SK-N-MC (cell line): ENCODE data around the gene PCDHA2.
"Not testable (repeated sequence)": the region's sequence is repeated elsewhere in the genome, so short reads cannot be mapped to it uniquely, and the experiment has no call there.

Source experiments
- DNase-seq: peaks from one replicate; pipeline ENCODE4 v3.0.0-alpha.2; 2011; ENCODE audit warnings: low read depth, low spot score
- H3K27ac ChIP-seq: fragments of 200-600 bp; sonication (generic); 2 replicates; pipeline ENCODE4 v1.5.1; 2016; ENCODE audit warnings: mixed run types
- H3K36me3 ChIP-seq: fragments of 200-600 bp; sonication (generic); 2 replicates; pipeline ENCODE4 v1.6.1; 2017; ENCODE audit warnings: antibody characterized with exemption, low read length, mixed read lengths; ENCODE audit not compliant: insufficient read depth
- H3K4me3 ChIP-seq: fragments of 200-600 bp; sonication (generic); 2 replicates; pipeline ENCODE4 v1.5.1; 2016
- H3K9ac ChIP-seq: fragments of 200-600 bp; sonication (generic); 2 replicates; pipeline ENCODE4 v1.8.0; 2017; ENCODE audit warnings: mixed run types, mixed read lengths; ENCODE audit not compliant: insufficient read length
- H3K9me3 ChIP-seq: fragments of 200-600 bp; sonication (generic); 2 replicates; pipeline ENCODE4 v1.6.1; 2017; ENCODE audit warnings: low read depth, mild to moderate bottlenecking, antibody characterized with exemption, low read length, moderate library complexity, mixed read lengths
- EZH2 ChIP-seq: fragments of 200-600 bp; sonication (generic); IDR thresholded peaks from one replicate; pipeline ENCODE4 v1.6.1; 2017; ENCODE audit warnings: antibody characterized with exemption
- FOXP2 ChIP-seq: optimal IDR thresholded peaks from 2 replicates; pipeline ENCODE3; 2011; ENCODE audit warnings: mild to moderate bottlenecking, moderate library complexity; ENCODE audit not compliant: insufficient read depth; ENCODE audit errors: extremely low read length, control extremely low read depth
- POLR2AphosphoS5 ChIP-seq: IDR thresholded peaks from 2 replicates; pipeline ENCODE4 v1.6.1; 2012; ENCODE audit warnings: mild to moderate bottlenecking, low read depth, low read length, borderline replicate concordance

PCDHA2 gene

GRCh38 chr5:140806834-140807775 is 12.5 kb downstream of the PCDHA2 start, which contains the start of gene PCDHA4:
PCDHA4 (plus strand) TSS chr5:140807068.
- TF ChIP-seq POLR2AphosphoS5 (peak; percentile 46; the same call in 1 of the 2 replicates), EZH2 (no peak)
- Histone ChIP-seq H3K4me3 (peak within 1 kb of the TSS; percentile 97), H3K27ac (no peak within 1 kb of the TSS), H3K9me3 (no peaks in the 10 kb centered on the region), H3K36me3 (no peaks in the 10 kb centered on the region), H3K9ac (peak within 1 kb of the TSS; percentile 88)
- DNase-seq, result peak; percentile 51

GRCh38 chr5:140808241-140808888 is 13.7 kb downstream of the PCDHA2 start:
- H3K27ac ChIP-seq, H3K9ac ChIP-seq, H3K9me3 ChIP-seq, DNase-seq, H3K4me3 ChIP-seq, H3K36me3 ChIP-seq: not testable (repeated sequence)

- Histone ChIP-seq H3K9ac (no peak overlapping the region), H3K9me3 (no peaks in the 10 kb centered on the region), H3K36me3 (no peaks in the 10 kb centered on the region), H3K27ac (no peak overlapping the region), H3K4me3 (no peak overlapping the region)
- TF ChIP-seq POLR2AphosphoS5 (no peak), FOXP2 (no peak), EZH2 (no peak)
- no peak for DNase-seq
Measured at GRCh38 chr5:140808889-140809291, 14.2 kb downstream of the PCDHA2 start.

GRCh38 chr5:140821375-140822280 is 27.0 kb downstream of the PCDHA2 start, which contains the start of gene PCDHA5:
PCDHA5 (plus strand) TSS chr5:140821613.
- Histone ChIP-seq H3K27ac (peak within 1 kb of the TSS; percentile 52; the same call in 1 of the 2 replicates), H3K9ac (peak within 1 kb of the TSS; percentile 86), H3K36me3 (no peaks in the 10 kb centered on the region), H3K4me3 (peak within 1 kb of the TSS; percentile 87), H3K9me3 (no peaks in the 10 kb centered on the region)
- peak; percentile 58 for DNase-seq
- TF ChIP-seq POLR2AphosphoS5 (no peak), FOXP2 (no peak), EZH2 (no peak)

GRCh38 chr5:140822281-140822629 is 27.6 kb downstream of the PCDHA2 start:
- DNase-seq, result no peak
- H3K27ac ChIP-seq, result no peak overlapping the region
- H3K4me3 ChIP-seq, result peak overlapping the region; percentile 87
- H3K9ac ChIP-seq, result peak overlapping the region; percentile 86
- no peaks in the 10 kb centered on the region; the same call in 1 of the 2 replicates for H3K9me3 ChIP-seq
- no peaks in the 10 kb centered on the region for H3K36me3 ChIP-seq
- TF ChIP-seq POLR2AphosphoS5 (no peak), EZH2 (no peak), FOXP2 (no peak)

- not testable (repeated sequence) for H3K9ac ChIP-seq, H3K4me3 ChIP-seq, DNase-seq, H3K27ac ChIP-seq, H3K9me3 ChIP-seq, H3K36me3 ChIP-seq
Measured at GRCh38 chr5:140822969-140823368, 28.3 kb downstream of the PCDHA2 start.

- Histone ChIP-seq H3K9ac (no peak overlapping the region), H3K9me3 (no peaks in the 10 kb centered on the region; the same call in 1 of the 2 replicates), H3K36me3 (no peaks in the 10 kb centered on the region), H3K4me3 (no peak overlapping the region), H3K27ac (no peak overlapping the region)
- TF ChIP-seq EZH2 (no peak), POLR2AphosphoS5 (no peak), FOXP2 (no peak)
- no peak for DNase-seq
Measured at GRCh38 chr5:140823475-140823874, 28.8 kb downstream of the PCDHA2 start.
